ENCODE measurements around the gene EXOSC9.

DNA sequence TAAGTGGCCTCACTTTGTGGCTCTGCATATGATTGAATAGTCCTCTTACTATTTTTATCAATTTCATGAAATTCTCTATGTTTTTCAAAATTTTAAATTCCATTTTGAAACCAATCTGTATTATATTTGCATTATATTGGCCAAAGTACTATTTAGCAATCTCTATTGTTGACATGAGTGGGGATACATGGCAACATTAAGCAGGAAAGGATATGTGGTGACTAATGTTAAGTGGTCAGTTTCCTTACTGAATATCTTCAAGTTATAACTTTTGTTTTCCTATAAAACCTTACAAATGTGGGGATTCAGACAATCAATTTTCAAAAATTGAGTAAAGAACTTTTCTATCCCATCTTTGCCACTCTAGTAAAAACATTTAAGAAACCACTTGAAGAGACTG is 59.0 kb downstream of the EXOSC9 start:
- TF ChIP-seq POLR2A (IDR thresholded peaks at IDR 0.05): no peak
- TF ChIP-seq, protein P1, sequence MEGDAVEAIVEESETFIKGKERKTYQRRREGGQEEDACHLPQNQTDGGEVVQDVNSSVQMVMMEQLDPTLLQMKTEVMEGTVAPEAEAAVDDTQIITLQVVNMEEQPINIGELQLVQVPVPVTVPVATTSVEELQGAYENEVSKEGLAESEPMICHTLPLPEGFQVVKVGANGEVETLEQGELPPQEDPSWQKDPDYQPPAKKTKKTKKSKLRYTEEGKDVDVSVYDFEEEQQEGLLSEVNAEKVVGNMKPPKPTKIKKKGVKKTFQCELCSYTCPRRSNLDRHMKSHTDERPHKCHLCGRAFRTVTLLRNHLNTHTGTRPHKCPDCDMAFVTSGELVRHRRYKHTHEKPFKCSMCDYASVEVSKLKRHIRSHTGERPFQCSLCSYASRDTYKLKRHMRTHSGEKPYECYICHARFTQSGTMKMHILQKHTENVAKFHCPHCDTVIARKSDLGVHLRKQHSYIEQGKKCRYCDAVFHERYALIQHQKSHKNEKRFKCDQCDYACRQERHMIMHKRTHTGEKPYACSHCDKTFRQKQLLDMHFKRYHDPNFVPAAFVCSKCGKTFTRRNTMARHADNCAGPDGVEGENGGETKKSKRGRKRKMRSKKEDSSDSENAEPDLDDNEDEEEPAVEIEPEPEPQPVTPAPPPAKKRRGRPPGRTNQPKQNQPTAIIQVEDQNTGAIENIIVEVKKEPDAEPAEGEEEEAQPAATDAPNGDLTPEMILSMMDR (IDR thresholded peaks at IDR 0.05): no peak
